HG02759 (cell line): ENCODE results near the gene COL6A3.

Experiments
- ATAC-seq: cut with Tn5 transposase; IDR thresholded peaks from one replicate; pipeline ENCODE4 v1.9.1; 2021; ENCODE audit warnings: mild to moderate bottlenecking, moderate library complexity; ENCODE audit not compliant: unreplicated experiment

Gene COL6A3

DNA sequence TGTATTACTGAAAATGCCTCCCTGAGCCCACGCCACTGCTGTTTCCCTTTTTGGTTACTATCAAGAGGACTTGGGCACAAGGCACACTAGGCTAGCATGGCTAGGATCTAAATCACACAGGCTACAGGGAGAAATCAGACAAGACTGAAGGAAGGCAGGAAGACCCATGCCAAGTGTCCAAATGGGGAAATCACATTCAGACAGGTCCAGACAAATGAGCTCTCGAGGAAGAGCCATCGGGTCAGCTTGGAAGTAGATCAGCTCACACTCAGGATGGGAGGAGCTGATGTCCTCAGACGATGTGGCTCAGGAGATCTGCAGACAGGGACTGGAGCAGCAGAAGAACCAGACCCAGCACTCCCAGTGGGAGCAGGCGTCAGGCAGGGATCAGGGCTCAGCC, 113.2 kb downstream of the COL6A3 start:
- ATAC-seq, result no peak

DNA sequence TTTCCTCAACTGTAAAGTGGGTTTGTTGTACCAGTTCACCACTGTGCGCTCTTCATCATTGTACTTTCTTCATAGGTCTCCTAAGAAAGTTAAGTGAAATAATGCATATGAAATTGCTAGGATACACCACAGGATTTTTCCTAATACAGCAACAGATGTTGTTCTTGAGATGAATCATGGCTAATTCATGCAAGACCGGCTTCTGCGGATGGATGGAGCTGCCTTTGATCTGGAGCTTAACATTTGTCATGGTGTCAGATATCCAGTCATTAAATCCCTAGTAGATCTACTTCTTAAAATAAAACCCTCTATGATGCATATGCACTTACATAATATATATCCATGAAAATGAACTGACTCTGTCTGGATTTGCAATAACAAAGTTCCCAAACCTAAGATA, 114.1 kb downstream of the COL6A3 start:
- no peak for ATAC-seq

DNA sequence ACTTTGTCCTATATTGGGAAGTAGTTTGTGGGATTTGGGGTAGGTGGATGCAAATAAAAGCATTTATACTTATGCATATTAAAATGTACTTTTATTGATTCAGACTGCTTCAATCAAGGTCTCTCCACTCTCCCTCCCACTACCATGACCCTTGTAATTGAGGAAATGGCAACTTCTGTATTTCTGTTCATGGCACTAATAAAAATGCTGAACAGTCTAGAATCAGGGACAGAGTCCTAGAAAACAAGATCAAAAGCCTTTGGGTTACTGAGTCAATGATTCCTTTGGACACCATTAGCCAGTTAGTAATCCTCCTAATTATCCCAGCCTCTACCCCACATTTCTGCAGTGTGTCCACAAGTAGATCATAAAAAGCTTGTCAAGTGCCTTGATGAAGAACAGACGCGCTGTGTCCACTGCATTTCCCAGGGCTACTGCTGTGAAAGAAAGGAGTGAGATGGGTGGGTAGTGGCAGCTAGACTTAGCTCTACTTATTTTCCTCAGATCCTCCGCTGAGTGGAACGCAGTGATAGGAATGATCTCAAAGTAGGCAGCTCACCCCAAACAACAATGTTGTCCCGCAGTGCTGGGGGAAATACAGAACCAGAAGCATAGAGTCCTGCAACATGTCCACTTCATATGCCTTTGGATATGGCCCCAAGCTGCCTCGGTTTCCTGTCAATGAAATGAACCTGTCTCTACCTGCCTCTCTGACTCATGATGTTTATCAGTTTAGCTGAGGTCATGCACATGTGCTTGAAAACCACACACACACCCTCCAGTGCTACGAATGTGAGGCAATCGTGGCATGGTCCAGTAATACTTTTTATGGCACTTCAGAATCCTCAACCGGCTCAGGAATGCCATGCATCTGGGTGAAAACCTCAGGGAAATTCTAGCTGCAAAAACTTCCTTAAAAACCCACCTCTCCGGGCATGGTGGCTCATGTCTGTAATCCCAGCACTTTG, 115.5 kb downstream of the COL6A3 start:
- ATAC-seq, result no peak

DNA sequence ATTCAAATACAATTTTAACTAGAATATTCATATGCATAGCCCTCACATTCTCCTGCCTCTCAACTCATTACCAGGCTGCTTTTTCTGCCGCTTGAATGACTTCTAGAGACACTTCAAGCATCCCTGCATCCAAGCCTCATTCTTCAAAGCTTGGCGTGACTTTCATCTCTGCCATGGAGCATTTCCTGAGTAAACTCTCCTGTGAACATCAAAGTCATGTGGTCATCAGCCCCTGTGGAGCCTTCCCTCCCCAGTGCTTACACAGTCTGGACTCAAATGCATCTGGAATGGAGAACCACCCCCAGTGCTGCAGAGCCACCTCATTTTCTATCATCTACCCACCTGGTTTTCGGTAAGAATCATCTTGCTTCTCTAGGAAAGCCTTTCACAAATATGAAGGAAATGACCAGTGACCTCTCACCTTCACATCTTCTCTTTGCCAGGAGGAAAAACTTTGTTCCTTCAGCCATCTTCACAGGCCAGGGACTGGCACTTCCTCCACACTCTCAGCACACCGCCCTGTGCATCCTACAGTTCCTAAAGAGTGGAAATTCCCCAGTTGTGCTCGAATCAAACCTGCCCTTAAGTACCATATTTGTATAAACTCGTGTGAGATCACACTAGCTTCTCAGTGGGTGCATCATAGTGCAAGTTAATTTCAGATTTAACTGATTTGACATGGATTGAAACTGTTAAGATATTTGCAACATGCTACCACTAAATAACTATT, 116.4 kb downstream of the COL6A3 start:
- no peak for ATAC-seq

DNA sequence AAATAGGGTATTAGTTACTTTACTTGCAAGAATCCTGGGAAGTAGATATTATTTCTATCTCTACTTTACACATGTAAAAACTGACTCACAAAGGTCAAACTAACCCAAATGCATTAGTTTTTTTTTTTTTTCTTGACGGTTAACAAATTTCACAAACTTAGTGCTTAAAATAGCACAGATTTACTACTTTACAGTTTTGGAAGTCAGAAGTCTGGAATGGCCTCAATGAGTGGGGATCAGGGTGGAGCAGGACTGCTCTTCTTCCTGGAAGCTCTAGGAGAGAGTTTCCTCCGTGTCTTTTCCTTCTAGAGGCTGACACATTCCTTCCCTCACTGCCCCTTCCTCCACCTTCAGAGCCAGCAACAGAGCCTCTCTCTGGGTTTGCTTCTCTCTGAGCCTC, 117.2 kb downstream of the COL6A3 start:
- ATAC-seq, result no peak

DNA sequence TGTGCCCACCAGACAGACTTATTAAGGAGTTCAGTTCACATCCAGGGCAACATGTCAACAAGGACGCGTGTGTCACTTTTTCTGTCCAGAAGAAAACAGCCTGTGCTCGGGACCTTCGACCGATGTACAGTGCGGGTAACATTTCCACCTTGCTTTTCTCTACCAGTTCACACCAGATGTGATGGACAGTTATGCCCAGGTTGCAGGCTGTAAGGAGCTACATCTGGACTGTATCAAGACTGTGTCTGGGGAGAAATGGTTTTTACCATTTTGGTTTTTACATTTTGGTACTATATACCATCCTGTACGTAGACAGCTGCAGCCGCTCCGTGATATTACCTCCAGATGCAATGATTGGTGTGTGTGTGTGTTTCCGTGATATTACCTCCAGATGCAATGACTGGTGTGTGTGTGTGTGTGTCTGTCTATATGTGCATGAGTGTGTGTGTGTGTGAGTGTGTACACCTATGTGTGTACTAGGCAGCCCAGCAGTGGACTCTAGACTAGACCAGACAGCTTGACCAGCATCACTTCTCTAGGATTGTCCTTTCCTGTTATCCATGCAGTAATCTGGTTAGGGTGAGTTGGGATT, 118.0 kb downstream of the COL6A3 start:
- ATAC-seq, result no peak

DNA sequence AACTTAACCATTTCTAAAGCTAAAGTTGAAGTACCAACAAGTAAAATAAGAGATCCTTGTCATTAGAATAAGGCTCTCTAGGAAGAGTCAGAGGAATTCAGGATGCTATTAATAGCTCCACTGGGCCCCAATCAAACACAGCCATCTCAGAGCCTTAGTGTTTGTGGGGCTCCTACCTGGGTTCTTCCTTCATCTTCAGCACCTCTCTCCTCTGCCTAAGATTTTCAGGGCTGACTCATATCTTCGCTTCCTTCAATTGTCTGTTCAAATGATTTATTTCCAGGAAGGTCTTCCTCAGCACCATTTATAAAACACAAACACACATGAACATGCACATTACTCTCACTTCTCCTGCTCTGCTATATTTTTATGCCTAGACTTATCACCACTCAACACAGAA, 119.5 kb downstream of the COL6A3 start:
- no peak for ATAC-seq

DNA sequence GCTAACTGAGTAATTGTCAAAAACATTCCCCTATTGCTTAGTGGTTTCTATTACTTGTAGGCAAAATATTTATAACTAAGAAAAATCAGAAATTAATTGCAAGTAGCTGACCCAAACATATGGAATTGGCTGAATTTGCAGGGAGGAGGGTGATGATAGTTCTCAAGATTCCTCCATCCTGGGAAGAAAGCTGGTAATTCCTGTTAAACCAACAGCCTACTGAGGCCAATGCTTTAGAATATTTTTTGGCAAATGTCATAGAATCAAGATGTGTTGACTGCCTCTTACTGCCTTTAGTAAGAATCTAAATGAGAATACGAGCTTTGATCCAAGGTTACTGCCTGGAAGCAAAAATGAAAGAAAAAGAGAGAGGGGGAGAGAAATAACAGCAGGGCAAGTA, 120.0 kb downstream of the COL6A3 start:
- no peak for ATAC-seq

DNA sequence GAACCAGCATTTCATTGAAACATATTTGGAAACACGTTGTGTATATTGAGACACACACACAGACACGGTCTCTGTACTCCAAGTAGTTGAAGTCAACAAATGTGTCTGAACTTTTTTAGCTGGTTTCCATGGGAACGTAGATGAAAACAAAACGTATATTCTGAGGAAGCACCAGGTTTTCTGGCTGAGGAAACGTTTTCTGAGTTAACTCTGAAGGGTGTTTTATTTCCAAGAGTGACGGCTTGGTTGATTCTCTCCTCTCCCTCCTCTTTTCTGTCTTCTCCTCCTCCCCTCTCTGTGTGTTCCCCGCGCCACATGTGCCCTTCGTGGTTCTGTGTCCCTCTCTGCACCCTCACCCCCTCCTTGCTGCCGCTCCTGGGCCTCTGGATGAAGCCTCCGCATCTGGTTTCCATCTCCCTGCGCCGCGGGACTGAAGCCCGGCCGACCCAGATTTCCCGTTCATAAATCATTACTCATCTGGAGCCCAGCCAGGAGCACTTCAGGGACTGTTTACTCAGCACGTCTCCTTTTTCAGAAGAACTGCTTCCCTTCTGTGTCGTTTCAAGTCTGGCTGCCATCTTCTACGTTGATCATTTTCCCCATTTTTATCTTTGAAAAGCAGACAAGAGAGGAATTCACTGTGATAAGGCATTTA, 122.7 kb downstream of the COL6A3 start:
- no peak for ATAC-seq

DNA sequence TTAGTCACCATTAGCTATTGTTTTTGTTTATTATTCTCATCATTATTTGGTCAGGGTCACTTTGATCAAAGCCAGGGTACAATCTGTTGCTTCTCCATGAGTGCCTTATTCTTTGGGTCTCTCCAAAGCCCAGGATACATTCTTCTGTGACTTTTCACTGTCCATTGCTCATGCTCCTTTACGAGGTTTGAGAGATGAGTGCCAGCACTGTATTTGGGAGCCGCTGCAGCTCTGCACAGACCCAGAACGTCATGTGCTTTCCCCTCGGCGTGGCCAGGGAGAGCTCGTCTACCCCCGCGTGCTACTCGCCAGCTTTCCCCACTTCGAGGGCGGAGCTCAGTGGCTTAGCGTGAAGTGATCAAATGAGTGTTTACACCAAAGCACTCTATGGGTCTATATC, 123.7 kb downstream of the COL6A3 start:
- ATAC-seq, result no peak

DNA sequence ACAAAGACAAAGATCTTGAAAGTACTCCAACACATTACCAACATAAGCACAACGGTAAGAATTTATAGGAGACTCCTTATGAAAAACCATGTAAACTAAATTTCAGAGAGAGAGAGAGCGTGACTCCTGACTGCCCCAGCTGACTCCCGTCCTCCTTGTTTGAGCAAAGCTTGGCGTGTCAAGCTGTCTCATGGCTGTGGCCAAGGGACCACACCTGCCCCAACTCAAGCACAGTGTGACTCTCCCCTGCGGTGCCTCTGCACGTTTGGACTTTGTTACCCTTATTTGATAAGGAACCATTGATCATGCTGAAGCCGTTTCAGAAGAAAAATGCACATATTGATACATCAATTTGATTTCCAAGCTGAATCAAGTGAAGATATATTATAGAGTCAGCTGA, 124.8 kb downstream of the COL6A3 start:
- no peak for ATAC-seq

DNA sequence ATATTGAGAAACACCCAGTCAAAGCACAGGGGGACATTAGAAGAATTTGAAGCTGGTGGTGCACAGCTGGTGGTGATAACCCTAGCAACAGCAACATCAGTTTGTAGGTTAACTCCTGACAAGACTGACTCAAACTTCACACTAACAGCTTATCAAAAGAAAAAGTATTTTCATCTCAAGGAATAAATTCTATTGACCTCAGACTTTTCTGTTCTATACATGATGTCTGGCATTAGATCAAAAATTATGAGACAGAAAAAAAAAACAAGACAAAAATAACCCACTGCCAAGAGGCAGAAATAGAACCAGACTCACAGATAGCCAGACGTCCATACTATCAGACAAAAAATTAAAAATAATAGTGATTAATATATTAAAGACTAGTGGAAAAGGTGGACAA, 126.1 kb downstream of the COL6A3 start:
- no peak for ATAC-seq

DNA sequence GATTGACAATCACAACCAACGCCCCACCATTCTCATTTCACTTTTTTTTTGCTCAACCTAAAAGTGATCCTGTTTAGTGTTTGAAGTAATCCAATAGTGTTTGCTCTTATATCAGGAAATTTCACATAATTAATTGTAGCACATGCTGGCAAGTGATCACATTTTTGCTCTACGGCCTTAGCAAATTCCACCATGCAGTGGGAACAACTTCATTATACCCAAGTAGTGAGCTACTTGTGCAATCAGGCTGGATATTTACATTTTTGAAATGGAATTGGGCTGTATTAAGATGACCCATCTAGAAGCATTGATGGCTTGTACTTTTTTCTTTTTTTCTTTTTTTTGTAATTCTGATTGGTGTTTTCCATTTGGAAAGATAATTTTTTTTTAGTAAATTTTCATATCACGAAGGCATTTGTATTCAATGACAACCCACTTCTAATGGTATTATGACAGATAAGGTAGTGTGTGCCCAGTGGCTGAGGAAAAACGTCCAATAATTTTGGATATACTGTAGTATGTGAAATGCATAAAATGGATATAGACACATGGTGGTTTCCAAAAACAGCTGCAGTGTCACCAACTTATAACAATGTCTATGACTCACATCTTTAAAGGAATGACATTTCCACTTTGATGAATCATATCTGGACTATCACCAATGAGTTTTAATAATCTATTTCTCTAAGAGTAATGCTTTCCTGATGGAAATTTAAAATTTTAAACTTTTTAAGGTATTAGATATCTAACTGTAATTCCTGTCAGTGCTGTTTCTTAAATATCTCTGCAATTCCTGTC, 130.6 kb downstream of the COL6A3 start:
- ATAC-seq, result no peak

DNA sequence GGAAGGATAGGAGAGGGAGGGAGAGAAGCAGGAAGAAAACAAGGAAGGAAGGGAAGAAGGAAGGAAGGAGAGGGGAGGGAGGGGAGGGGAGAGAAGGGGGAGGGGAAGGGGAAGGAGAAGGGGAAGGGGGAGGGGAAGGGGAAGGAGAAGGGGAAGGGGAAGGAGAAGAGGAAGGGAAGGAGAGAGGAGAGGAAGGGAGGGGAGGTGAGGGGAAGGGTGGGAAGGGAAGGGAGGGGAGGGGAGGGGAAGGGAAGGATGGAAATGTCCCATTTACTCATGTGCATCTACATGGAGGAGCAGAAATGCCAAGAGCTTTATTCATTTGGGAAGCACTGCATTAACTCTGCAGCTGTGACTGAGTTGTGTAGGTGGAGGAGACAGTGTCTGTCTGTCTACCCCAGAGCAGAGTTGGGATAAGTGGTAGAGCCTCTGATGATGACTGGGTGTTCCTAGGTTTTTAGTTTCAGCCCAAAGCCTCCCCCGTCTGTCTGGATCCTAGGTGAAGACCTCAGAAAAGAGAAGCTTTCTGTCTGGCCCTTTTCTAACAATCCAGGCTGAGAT, 131.3 kb downstream of the COL6A3 start:
- ATAC-seq, result no peak

DNA sequence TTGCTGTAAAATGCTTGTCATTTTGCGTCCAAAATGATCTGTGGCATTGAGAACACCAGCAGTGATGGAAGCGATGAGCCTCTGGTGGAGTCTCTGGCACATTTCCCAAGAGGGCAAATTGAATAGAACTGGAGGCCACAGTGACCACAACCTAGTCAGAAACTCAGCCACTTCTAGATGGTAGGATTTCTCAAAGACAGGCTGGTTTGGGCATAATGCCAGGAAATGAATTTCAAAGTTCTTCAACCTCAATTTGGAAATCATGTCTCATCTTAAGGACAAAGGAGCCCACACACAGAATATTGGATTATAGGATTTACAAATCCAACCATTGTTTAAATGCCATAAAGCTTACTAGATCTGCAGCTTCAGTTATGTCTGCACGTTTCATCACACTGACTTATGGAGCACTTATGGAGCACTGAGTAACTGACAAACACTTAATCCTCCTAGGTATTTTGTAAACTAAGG, 132.1 kb downstream of the COL6A3 start:
- no peak for ATAC-seq

DNA sequence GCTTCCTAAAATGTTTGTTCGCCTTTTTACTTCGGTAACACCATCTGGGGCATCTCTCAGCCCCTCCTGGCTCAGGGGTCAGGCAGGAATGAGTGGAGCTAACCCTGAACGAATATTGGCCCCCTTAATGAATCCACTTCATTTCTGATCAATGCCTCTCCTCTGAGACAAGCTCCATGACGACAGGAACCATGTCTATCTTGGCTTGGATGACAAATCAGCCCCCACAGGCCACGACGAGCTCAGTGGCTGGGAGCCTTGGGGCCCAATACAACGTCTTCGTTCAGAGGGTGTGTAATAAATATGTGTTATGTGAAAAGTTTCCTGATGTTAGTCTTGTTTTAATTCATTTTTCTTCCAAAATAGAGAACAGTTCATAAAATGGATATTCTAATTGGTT, 133.0 kb downstream of the COL6A3 start:
- no peak for ATAC-seq

DNA sequence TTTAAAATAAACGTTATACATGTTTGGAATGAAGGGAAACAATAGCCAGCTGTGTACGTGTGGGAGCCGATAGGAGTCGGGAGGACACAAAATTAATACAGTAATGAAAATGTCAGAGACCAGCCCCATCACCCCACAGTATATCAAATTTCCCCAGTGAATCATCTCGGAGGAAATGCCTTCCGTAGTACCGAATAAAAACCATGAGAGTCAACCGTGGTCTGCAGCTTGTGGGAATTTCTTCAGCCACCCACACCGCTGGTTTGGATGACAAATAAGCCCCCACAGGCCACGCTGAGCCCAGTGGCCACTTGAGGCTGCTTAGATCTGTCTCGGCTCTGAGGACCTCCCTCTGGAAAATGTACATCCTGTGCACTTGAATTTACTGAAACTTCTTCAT, 133.7 kb downstream of the COL6A3 start:
- no peak for ATAC-seq

DNA sequence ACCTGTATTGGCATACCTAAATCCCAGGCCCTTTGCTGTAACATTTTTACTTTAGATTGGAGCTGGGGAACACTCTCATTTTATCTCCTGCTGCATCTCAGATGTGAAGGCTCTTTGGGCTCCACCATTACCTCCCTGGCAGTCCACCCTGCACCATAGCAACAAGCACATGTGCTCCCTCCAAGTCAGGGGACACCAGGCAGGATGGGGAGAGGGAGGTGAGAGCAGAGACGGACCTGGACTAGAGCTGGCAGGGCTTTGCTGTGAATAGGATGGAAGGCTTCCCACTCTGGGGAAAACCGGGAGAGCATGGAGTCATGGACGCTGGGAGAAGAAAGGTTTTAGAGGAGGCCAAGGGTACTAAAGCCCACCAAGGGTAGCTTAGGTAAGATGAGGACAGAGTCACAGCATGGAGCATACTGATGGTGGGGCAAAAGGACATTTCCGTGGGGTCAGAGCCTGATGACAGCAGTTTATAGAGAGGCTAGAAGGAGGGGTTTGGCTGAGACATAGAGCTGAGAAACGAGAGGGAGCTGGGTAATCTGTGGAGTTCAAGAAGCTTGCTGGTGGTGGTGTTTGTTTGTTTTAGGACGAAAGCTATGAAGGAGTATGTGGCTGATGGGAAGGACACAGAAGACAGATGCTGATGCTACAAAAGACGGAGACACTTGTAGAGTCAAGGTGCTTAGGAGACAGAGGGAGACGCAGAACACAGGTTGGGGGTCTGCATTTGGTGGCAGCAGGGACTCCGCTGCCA, 134.8 kb downstream of the COL6A3 start:
- no peak for ATAC-seq

DNA sequence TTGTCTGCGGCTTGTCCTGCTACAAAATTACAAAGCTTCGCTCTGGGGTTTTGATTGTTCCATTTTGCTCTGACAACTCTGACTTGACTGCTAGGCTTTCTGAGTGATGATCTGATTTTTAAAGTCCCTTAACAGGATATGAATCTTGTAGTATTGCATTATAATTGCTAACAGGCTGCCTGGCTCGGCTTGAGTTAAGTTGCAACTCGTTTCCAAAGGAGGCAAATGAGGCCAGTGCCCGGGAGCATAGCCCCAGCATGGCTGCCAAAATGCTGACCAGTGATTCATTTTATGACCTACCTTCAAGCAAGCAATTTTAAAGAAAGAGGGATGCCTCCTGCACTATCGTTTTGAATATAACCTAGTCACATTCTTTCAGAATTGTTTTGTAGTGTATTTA, 135.4 kb downstream of the COL6A3 start:
- ATAC-seq, result no peak
